Left lung (tissue), 10 donors: Measurements from ENCODE around the gene RAP1A. TPM values are rescaled to one million over a fixed set of nuclear protein-coding genes. Genes with fewer than 3 reads are reported as not detected.

Source experiments
- ATAC-seq: fragments of 200-7000 bp; cut with Tn5 transposase; one replicate; pipeline ENCODE4 v1.9.1; 2020; ENCODE audit warnings: moderate library complexity
- DNase-seq, 4 donors: peaks; one replicate each; pipeline ENCODE4 v3.0.0-alpha.2; 2013 to 2020
- H3K27ac ChIP-seq, 2 donors: fragments of 200-600 bp; sonication (generic) in 1 of 2; one replicate each; pipeline versions ENCODE4 v1.5.0 to v1.8.0; 2020 to 2021
- H3K27me3 ChIP-seq, 2 donors: fragments of 200-600 bp; sonication (generic) in 1 of 2; one replicate each; pipeline versions ENCODE4 v1.5.0 to v1.8.0; 2020 to 2021
- H3K36me3 ChIP-seq, 2 donors: fragments of 200-600 bp; sonication (generic) in 1 of 2; one replicate each; pipeline versions ENCODE4 v1.5.0 to v1.8.0; 2020 to 2021
- H3K4me1 ChIP-seq, 2 donors: fragments of 200-600 bp; one replicate each; pipeline ENCODE4 v1.8.0; 2021
- H3K4me3 ChIP-seq, 2 donors: fragments of 200-600 bp; sonication (generic) in 1 of 2; one replicate each; pipeline versions ENCODE4 v1.5.0 to v1.8.0; 2020 to 2021; ENCODE audit warnings: mild to moderate bottlenecking in 1 of 2
- H3K9me3 ChIP-seq, 2 donors: fragments of 200-600 bp; sonication (generic) in 1 of 2; one replicate each; pipeline versions ENCODE4 v1.5.0 to v1.8.0; 2020 to 2021
- CTCF ChIP-seq, 2 donors: fragments of 200-600 bp; sonication (generic) in 1 of 2; IDR thresholded peaks; one replicate each; pipeline versions ENCODE4 v1.5.0 to v1.8.0; 2021; ENCODE audit warnings: antibody characterized with exemption in 2 of 2
- intact Hi-C, 2 donors: fragments of 100-400 bp; cut with DNase I; formaldehyde crosslinking; loops; one replicate each; pipeline versions ENCODE4 v1.11.2 to v1.14.2; 2022
- polyA plus RNA-seq, 6 donors: library from polyadenylated mRNA; unstranded; fragments of 120-200 nt; gene quantifications; one replicate each; pipeline ENCODE4 v1.2.1, GENCODE V29; 2013; ENCODE audit not compliant: insufficient read length in 6 of 6
- total RNA-seq, 2 donors: library from RNA; stranded (reverse); fragmentation: NEBNext Ultra II Directional; extraction: Animal tissue kit (Norgen Biotek cat#: 25700); gene quantifications; one replicate each; pipeline ENCODE4 v1.2.1, GENCODE V29; 2021
- donor health status: DM: no; HTN: yes; CAD: no.
- donor health status: DM: no; HTN: no; CAD: no.

The RAP1A gene
- total and polyA plus RNA-seq, 8 donors, result 68.2 to 121 (median 82.4) TPM

GRCh38 chr1:111746614-111746999, 127.0 kb downstream of the RAP1A start:
- Histone ChIP-seq H3K9me3 (no peaks in the 10 kb centered on the region), H3K27me3 (peaks cover 0 to 8% of the 10 kb centered on the region in 2 donors), H3K4me3 (no peak overlapping the region), H3K27ac (no peak overlapping the region), H3K4me1 (no peaks in the 10 kb centered on the region), H3K36me3 (no peaks in the 10 kb centered on the region)
- DNase-seq (no peak), ATAC-seq (no peak)
- intact Hi-C loops, result no loop called here
- no peak for TF ChIP-seq CTCF (IDR thresholded peaks at IDR 0.05)

- peak; percentile 45 to 80 for TF ChIP-seq CTCF (IDR thresholded peaks at IDR 0.05)
- ATAC-seq, result peak; percentile 93
Observed at GRCh38 chr1:111747282-111747734, 127.7 kb downstream of the RAP1A start.

GRCh38 chr1:111747947-111748346, 128.4 kb downstream of the RAP1A start:
- Histone ChIP-seq H3K4me3 (no peak overlapping the region), H3K27me3 (no peaks in the 10 kb centered on the region), H3K27ac (no peak overlapping the region), H3K36me3 (no peaks in the 10 kb centered on the region), H3K4me1 (no peaks in the 10 kb centered on the region), H3K9me3 (no peaks in the 10 kb centered on the region)
- DNase-seq (no peak), ATAC-seq (no peak)
- TF ChIP-seq CTCF (IDR thresholded peaks at IDR 0.05), result no peak
- intact Hi-C loops, result no loop called here

More at GRCh38 chr1:111747282-111747734, 127.7 kb downstream of the RAP1A start:
- Histone ChIP-seq H3K4me3 (no peak overlapping the region), H3K9me3 (no peaks in the 10 kb centered on the region), H3K4me1 (no peaks in the 10 kb centered on the region), H3K27me3 (peaks cover 0 to 1% of the 10 kb centered on the region in 2 donors), H3K27ac (no peak overlapping the region), H3K36me3 (no peaks in the 10 kb centered on the region)
- DNase-seq, result peak in 2 of 4 donors; percentile 40 to 72
- intact Hi-C loops, result no loop called here

GRCh38 chr1:111749628-111750027, 130.0 kb downstream of the RAP1A start:
- H3K36me3 ChIP-seq, result no peaks in the 10 kb centered on the region
- H3K27ac ChIP-seq, result no peak overlapping the region
- H3K9me3 ChIP-seq, result no peaks in the 10 kb centered on the region
- ATAC-seq (no peak), DNase-seq (no peak)
- intact Hi-C loops, result loop anchor here in 1 of 2 donors (10.0 kb wide), 1 partner anchor 245 kb away; the partner anchor contains the start of genes ADORA3 and TMIGD3
- H3K4me1 ChIP-seq, result peaks cover 3% of the 10 kb centered on the region in 2 donors
- no peak for TF ChIP-seq CTCF (IDR thresholded peaks at IDR 0.05)
- H3K4me3 ChIP-seq, result no peak overlapping the region
- H3K27me3 ChIP-seq, result no peaks in the 10 kb centered on the region

GRCh38 chr1:111750856-111751255, 131.3 kb downstream of the RAP1A start:
- ATAC-seq (no peak), DNase-seq (no peak)
- H3K4me1 ChIP-seq, result peaks cover 6 to 8% of the 10 kb centered on the region in 2 donors
- intact Hi-C loops, result loop anchor here in 1 of 2 donors (10.0 kb wide), 1 partner anchor 246 kb away; the partner anchor contains the start of genes ADORA3 and TMIGD3
- no peak for TF ChIP-seq CTCF (IDR thresholded peaks at IDR 0.05)
- H3K27ac ChIP-seq, result no peak overlapping the region
- no peaks in the 10 kb centered on the region for H3K9me3 ChIP-seq
- no peaks in the 10 kb centered on the region for H3K36me3 ChIP-seq
- H3K4me3 ChIP-seq, result no peak overlapping the region
- no peaks in the 10 kb centered on the region for H3K27me3 ChIP-seq
